ENCODE results near the gene CD2.

- no peak for TF ChIP-seq POLR2AphosphoS5 (IDR thresholded peaks at IDR 0.05; ENCODE audit: low read depth, low read length)
- no peak for TF ChIP-seq REST (IDR thresholded peaks at IDR 0.05; ENCODE audit: insufficient read depth in 1 of 2, low read depth in 2 of 2, low read length in 2 of 2)
- TF ChIP-seq SIN3A (IDR thresholded peaks at IDR 0.05; ENCODE audit: borderline replicate concordance, insufficient read depth, low read length), result no peak
Measured at GRCh38 chr1:116762281-116762680, 8.1 kb downstream of the CD2 start.
